Stimulated activated CD8-positive, alpha-beta memory T cell treated with anti-CD3 and anti-CD28 coated beads, Interleukin-4, amount 100 ng/mL, for 48 hours (primary cell): Measurements from ENCODE around the gene ARVCF.
"Not testable (repeated sequence)": the region's sequence is repeated elsewhere in the genome, so short reads cannot be mapped to it uniquely, and the experiment has no call there.

Experiments
- DNase-seq: peaks from one replicate; pipeline ENCODE4 v3.0.0-alpha.2; 2020

The ARVCF gene

DNA sequence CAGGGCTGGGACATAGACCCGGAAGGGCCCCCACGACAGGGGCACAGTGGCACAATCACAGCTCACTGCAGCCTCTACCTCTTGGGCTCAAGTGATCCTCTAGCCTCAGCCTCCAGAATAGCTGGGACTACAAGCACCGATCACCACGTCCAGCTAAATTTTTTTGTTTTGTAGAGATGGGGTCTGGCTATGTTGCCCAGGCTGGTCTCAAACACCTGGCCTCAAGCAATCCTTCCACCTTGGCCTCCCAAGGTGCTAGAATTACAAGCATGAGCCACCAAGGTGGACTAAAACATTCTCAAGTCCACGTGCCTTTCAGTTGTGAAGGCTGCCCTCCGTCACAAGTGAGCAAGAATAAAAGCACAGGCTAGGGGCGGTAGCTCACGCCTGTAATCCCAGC is 85.1 kb downstream of the ARVCF start:
- no peak for DNase-seq

DNA sequence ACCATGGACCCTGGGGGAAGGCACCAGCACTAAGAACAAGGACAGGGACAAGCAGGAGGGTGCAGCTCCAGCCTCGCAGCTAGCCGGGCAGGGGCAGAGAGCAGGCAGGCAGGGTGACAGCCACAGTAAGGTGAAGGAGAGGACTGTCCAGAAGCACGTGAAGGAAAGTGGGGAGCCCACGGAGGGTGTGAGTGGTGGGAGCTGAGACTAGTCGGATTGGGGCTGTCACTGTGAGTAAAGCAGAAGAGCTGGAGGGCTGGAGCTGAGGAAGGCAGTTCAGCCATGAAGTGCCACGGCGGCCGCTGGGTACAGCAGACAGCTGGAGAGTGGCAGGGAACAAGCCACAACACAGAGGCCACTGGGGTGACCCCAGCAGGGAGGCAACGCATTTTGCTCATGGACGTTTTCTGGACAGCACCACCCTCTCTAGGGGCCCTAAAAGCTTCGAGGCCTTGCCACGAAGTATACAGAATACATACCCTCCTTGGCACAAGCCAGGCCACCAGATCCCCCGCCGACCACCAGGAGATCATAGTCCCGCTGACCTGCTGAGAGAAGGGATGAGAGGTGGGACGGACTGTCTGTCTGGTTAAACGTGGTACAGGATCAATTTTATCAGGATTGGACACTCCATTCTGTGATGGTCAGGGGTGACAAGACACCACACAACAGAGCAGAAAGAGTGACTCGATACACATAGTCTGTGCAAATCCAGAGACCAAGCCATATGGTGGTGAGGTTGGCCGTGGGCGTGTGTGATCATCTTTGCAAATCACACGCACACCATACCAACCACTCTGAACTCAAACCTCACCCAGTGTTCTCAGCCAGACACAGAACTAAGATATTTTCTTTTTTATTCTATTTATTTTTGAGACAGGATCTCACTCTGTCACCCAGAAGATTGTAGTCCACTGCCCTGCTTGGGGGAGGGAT is 85.8 kb downstream of the ARVCF start:
- peak; percentile 37 for DNase-seq

GRCh38 chr22:19929586-19930550 is 86.8 kb downstream of the ARVCF start:
- DNase-seq: no peak

- no peak for DNase-seq
Measured at GRCh38 chr22:19928207-19928606, 88.4 kb downstream of the ARVCF start.

DNA sequence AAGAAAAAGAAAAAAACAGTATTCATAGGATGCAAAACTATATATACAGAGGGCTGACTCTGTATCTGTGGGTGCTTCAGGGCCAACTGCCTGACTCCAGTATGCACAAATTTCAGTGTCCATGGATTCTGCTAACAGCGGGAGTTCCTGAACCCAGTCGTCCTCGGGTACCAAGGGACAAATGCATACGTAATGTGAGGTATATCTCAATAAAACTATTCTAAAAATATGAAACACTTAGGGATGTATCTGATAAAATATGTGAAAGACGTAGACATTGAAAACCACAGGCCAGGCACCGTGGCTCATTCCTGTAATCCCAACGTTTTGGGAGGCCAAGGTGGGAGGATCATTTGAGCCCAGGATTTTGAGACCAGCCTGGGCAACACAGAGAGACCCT is 88.9 kb downstream of the ARVCF start:
- DNase-seq: no peak

- DNase-seq: not testable (repeated sequence)
Measured at GRCh38 chr22:19926028-19926427, 90.6 kb downstream of the ARVCF start.

DNA sequence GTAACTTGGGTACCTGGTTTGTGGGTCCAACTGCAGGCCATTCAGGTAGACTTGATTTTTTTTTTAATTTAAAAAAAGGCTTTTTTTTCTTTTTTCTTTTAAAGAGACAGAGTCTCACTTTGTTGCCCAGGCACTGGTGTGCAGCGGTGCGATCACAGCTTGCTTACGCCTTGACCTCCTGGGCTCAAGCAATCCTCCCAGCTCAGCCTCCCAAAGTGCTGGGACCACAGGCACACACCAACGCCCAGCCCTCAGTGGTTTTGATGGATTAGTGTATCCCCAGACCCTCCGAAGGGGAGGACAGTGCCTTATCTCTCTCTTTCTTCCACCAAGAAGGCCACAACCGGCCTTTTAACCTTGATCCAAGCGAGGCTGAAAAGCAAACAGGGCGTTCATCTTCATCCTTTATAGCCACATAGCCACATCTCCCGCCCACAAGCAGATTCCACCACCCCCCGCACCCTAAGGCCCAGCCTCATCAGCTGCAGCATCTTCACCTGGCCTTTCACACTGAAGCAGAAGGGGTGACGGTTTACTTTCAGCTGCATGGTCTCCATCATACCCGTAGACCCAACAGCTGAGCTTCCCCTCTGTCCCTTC is 92.6 kb downstream of the ARVCF start:
- no peak for DNase-seq

GRCh38 chr22:19921544-19922081 is 95.0 kb downstream of the ARVCF start:
- no peak for DNase-seq
